ENCODE data around the gene CRYBB3. TPM values are rescaled to one million over a fixed set of nuclear protein-coding genes. Genes with fewer than 3 reads are reported as not detected.

CRYBB3 gene
- total and polyA plus RNA-seq, 10 of the 15 experiments (the other 5 are each of a cell fraction or from before 2014, with no cell fraction given): 0.26 TPM; not detected in 9

GRCh38 chr22:25167834-25168601 is 31.6 kb upstream of the CRYBB3 start:
- FAIRE-seq (no peak), ATAC-seq (no peak), DNase-seq (ENCODE audit: low read depth, low spot score) (no peak)
- no peaks in the 10 kb centered on the region for H3K4me1 ChIP-seq (ENCODE audit: control insufficient read depth, insufficient read depth, low read length)
- no peak overlapping the region for H3K4me2 ChIP-seq (ENCODE audit: control insufficient read depth, insufficient read depth)
- SMC1A ChIA-PET (ENCODE audit: uncharacterized antibody, unreplicated experiment): interaction anchor here (1.6 kb wide), 1 partner anchor 87 kb away, joined by 4 read pairs; no protein-coding TSS in a partner anchor
- H3K4me3 ChIP-seq: no peak overlapping the region
- intact Hi-C loops (cut with micrococcal nuclease; ENCODE audit: unreplicated experiment) (no loop called here), in situ Hi-C loops (cut with MboI) (no loop called here)
- H3K27me3 ChIP-seq (replicated peaks in 1 of 2; ENCODE audit: control insufficient read depth in 2 of 2, insufficient read depth in 2 of 2, low read length in 1 of 2): peaks cover 0 to 4% of the 10 kb centered on the region in 2 experiments; a peak in 2 of 4 replicates
- CTCF ChIA-PET: interaction anchor here (10.9 kb wide), 1 partner anchor 89 kb away, joined by 160 read pairs; no protein-coding TSS in a partner anchor
- no peaks in the 10 kb centered on the region for H3K36me3 ChIP-seq (ENCODE audit: control insufficient read depth in 2 of 2, insufficient read depth in 2 of 2, low read length in 1 of 2)
- no peaks in the 10 kb centered on the region for H3K9me3 ChIP-seq (replicated peaks; ENCODE audit: control insufficient read depth, insufficient read depth, low read length)
- H3K9ac ChIP-seq (ENCODE audit: control insufficient read depth, insufficient read depth, low read length): no peak overlapping the region
- H3K79me2 ChIP-seq (ENCODE audit: control insufficient read depth, insufficient read depth, low read length): no peaks in the 10 kb centered on the region
- RAD21 ChIA-PET (ENCODE audit: unreplicated experiment): no interaction called here
- H2AFZ ChIP-seq (ENCODE audit: control insufficient read depth, low read depth, low read length): no peak overlapping the region
- POLR2A ChIA-PET: no interaction called here
- H4K20me1 ChIP-seq (ENCODE audit: control insufficient read depth, insufficient read depth): no peaks in the 10 kb centered on the region
- H3K27ac ChIP-seq (ENCODE audit: control insufficient read depth, insufficient read depth): no peak overlapping the region
- WGBS (ENCODE audit: insufficient coverage, insufficient replicate concordance, low lambda C conversion rate, missing lambda C conversion rate): 28% methylated on average over 14 of the region's 14 CpGs
- BruUV-seq (replicated peaks): no TSS peak
- TF ChIP-seq JUNB (IDR thresholded peaks at IDR 0.05) (no peak), ATF7 (IDR thresholded peaks at IDR 0.05; ENCODE audit: low read depth) (no peak), ZBED1 (IDR thresholded peaks at IDR 0.05; ENCODE audit: borderline replicate concordance) (no peak), STAT3 (IDR thresholded peaks at IDR 0.05; ENCODE audit: low read depth, low read length) (no peak), HDGF (IDR thresholded peaks at IDR 0.05) (no peak), POLR2AphosphoS5 (IDR thresholded peaks at IDR 0.05; ENCODE audit: low read length) (no peak), NR2C1 (IDR thresholded peaks at IDR 0.05) (no peak), NFYA (IDR thresholded peaks at IDR 0.05; ENCODE audit: borderline replicate concordance, low read depth, low read length) (no peak), RUNX3 (IDR thresholded peaks at IDR 0.05; ENCODE audit: low read length) (no peak), POU2F2 (IDR thresholded peaks at IDR 0.05; ENCODE audit: borderline replicate concordance, low read depth, low read length) (no peak), PBX3 (IDR thresholded peaks at IDR 0.05; ENCODE audit: insufficient replicate concordance, low read depth, low read length) (no peak), EED (IDR thresholded peaks at IDR 0.05; ENCODE audit: low read depth) (no peak)
- TF ChIP-seq, protein P1, sequence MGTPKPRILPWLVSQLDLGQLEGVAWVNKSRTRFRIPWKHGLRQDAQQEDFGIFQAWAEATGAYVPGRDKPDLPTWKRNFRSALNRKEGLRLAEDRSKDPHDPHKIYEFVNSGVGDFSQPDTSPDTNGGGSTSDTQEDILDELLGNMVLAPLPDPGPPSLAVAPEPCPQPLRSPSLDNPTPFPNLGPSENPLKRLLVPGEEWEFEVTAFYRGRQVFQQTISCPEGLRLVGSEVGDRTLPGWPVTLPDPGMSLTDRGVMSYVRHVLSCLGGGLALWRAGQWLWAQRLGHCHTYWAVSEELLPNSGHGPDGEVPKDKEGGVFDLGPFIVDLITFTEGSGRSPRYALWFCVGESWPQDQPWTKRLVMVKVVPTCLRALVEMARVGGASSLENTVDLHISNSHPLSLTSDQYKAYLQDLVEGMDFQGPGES (IDR thresholded peaks at IDR 0.05): no peak
- TF ChIP-seq, protein P2, sequence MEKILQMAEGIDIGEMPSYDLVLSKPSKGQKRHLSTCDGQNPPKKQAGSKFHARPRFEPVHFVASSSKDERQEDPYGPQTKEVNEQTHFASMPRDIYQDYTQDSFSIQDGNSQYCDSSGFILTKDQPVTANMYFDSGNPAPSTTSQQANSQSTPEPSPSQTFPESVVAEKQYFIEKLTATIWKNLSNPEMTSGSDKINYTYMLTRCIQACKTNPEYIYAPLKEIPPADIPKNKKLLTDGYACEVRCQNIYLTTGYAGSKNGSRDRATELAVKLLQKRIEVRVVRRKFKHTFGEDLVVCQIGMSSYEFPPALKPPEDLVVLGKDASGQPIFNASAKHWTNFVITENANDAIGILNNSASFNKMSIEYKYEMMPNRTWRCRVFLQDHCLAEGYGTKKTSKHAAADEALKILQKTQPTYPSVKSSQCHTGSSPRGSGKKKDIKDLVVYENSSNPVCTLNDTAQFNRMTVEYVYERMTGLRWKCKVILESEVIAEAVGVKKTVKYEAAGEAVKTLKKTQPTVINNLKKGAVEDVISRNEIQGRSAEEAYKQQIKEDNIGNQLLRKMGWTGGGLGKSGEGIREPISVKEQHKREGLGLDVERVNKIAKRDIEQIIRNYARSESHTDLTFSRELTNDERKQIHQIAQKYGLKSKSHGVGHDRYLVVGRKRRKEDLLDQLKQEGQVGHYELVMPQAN (conservative IDR thresholded peaks at IDR 0.05): no peak
- TF ChIP-seq, protein P3, sequence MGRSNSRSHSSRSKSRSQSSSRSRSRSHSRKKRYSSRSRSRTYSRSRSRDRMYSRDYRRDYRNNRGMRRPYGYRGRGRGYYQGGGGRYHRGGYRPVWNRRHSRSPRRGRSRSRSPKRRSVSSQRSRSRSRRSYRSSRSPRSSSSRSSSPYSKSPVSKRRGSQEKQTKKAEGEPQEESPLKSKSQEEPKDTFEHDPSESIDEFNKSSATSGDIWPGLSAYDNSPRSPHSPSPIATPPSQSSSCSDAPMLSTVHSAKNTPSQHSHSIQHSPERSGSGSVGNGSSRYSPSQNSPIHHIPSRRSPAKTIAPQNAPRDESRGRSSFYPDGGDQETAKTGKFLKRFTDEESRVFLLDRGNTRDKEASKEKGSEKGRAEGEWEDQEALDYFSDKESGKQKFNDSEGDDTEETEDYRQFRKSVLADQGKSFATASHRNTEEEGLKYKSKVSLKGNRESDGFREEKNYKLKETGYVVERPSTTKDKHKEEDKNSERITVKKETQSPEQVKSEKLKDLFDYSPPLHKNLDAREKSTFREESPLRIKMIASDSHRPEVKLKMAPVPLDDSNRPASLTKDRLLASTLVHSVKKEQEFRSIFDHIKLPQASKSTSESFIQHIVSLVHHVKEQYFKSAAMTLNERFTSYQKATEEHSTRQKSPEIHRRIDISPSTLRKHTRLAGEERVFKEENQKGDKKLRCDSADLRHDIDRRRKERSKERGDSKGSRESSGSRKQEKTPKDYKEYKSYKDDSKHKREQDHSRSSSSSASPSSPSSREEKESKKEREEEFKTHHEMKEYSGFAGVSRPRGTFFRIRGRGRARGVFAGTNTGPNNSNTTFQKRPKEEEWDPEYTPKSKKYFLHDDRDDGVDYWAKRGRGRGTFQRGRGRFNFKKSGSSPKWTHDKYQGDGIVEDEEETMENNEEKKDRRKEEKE (IDR thresholded peaks at IDR 0.05): no peak

Measured in GM12878 (cell line).